Vagina (tissue), 2 donors: ENCODE results near the gene WNK2.

Source experiments
- POLR2AphosphoS5 ChIP-seq, 2 donors: sonication (generic); formaldehyde crosslinking; IDR thresholded peaks; one replicate each; pipeline ENCODE4 v1.9.0; 2017; ENCODE audit warnings: antibody characterized with exemption in 2 of 2, mild to moderate bottlenecking in 2 of 2, low read depth in 1 of 2; ENCODE audit not compliant: insufficient read depth in 1 of 2
- TF ChIP-seq, protein P1 (sequence below), 3 experiments: fragments of 450-650 bp in 2 of 3; fragments of 200-600 bp in 1 of 3; sonication (generic) in 1 of 3; IDR thresholded peaks; one replicate each; pipeline ENCODE4 v1.5.1; 2017 to 2019; ENCODE audit warnings: antibody characterized with exemption in 3 of 3, mild to moderate bottlenecking in 2 of 3, moderate library complexity in 2 of 3

DNA sequence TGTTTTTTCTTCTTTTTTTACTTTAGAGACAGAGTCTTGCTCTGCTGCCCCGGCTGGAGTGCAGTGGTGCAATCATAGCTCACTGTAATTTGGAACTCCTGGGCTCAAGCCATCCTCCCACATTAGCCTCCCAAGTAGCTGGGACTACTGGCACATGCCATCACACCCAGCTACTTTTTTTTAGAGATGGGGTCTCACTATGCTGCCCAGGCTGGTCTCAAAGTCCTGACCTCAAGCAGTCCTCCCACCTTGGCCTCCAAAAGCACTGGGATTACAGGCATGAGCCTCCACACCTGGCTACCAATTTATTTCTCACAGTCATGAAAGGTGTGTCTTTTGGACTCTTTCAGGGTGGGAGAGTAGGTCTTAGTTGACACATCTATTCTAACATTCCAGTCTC lies 184.5 kb downstream of the WNK2 start:
- no peak for TF ChIP-seq POLR2AphosphoS5 (IDR thresholded peaks at IDR 0.05; ENCODE audit: insufficient read depth in 1 of 2, low read depth in 1 of 2)
- TF ChIP-seq, protein P1, sequence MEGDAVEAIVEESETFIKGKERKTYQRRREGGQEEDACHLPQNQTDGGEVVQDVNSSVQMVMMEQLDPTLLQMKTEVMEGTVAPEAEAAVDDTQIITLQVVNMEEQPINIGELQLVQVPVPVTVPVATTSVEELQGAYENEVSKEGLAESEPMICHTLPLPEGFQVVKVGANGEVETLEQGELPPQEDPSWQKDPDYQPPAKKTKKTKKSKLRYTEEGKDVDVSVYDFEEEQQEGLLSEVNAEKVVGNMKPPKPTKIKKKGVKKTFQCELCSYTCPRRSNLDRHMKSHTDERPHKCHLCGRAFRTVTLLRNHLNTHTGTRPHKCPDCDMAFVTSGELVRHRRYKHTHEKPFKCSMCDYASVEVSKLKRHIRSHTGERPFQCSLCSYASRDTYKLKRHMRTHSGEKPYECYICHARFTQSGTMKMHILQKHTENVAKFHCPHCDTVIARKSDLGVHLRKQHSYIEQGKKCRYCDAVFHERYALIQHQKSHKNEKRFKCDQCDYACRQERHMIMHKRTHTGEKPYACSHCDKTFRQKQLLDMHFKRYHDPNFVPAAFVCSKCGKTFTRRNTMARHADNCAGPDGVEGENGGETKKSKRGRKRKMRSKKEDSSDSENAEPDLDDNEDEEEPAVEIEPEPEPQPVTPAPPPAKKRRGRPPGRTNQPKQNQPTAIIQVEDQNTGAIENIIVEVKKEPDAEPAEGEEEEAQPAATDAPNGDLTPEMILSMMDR (IDR thresholded peaks at IDR 0.05): no peak
